Adrenal gland (tissue), 5 donors: Measurements from ENCODE around the gene PRELID3B.

Experiments
- CTCF ChIP-seq, 6 experiments: fragments of 450-650 bp in 4 of 6; fragments of 200-600 bp in 2 of 6; sonication (generic) in 1 of 6; IDR thresholded peaks; 1 replicate in 5 of 6; 2 replicates in 1 of 6; pipeline versions ENCODE4 v1.5.1 to v1.8.0; 2016 to 2021; ENCODE audit warnings: antibody characterized with exemption in 6 of 6, mild to moderate bottlenecking in 2 of 6, moderate library complexity in 1 of 6
- POLR2A ChIP-seq, 2 donors: fragments of 450-650 bp; IDR thresholded peaks; one replicate each; pipeline ENCODE4 v1.6.1; 2017; ENCODE audit warnings: antibody characterized with exemption in 2 of 2, mild to moderate bottlenecking in 2 of 2, moderate library complexity in 1 of 2
- donor health status: DM: no; HTN: no; CAD: no.

DNA sequence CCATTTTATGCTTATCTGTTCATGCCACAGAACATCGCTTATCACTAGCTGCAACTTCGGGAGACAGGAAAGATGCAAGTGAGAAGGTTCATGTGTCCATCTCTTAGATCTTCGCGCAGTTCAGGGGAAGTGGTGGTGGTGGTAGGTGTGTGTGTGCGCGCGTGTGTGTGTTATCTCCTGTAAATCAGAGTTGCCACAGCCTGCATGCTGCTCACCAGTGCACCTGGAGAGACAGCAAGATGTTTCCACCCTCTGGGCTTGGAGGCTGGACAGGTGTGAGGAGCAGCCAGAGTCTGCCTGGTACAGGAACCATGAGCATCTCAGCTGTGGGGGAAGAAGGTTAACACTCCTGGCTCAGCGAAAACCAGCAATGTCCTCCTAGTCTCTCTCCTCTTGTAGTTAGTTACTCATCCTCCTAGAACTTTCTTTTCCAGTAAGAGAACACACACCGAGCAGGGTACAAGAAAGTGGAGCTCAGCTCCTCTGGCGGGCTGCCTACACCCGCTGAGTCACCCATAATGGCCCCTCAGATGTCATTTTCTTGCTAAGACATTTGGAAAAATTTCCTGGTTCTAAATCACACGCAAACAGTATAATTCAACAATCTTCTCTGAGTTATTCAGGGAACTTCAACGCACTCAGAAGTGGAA is 28.5 kb downstream of the PRELID3B start:
- TF ChIP-seq POLR2A (IDR thresholded peaks at IDR 0.05) (no peak), CTCF (IDR thresholded peaks at IDR 0.05) (no peak)
